Spleen (tissue), 11 donors: Measurements from ENCODE around the gene PCDHGB2. TPM values are rescaled to one million over a fixed set of nuclear protein-coding genes. Genes with fewer than 3 reads are reported as not detected.

Experiments
- DNase-seq: peaks from one replicate; pipeline ENCODE4 v3.0.0-alpha.2; 2020
- H3K27ac ChIP-seq, 8 donors: fragments of 200-600 bp; sonication (generic) in 7 of 8; 1 replicate in 4 of 8; 2 replicates in 4 of 8; pipeline versions ENCODE4 v1.5.0 to v1.8.0; 2016 to 2021; ENCODE audit warnings: inconsistent platforms in 4 of 8, mild to moderate bottlenecking in 4 of 8, moderate library complexity in 1 of 8
- H3K27me3 ChIP-seq, 7 donors: fragments of 200-600 bp; sonication (generic) in 6 of 7; replicated peaks in 1 of 7; 1 replicate in 4 of 7; 2 replicates in 3 of 7; pipeline versions ENCODE4 v1.5.0 to v1.8.0; 2016 to 2021; ENCODE audit warnings: inconsistent platforms in 3 of 7, mild to moderate bottlenecking in 1 of 7
- H3K36me3 ChIP-seq, 6 donors: fragments of 200-600 bp; sonication (generic) in 5 of 6; 1 replicate in 4 of 6; 2 replicates in 2 of 6; pipeline versions ENCODE4 v1.5.0 to v1.8.0; 2016 to 2021; ENCODE audit warnings: inconsistent platforms in 2 of 6
- H3K4me1 ChIP-seq, 6 donors: fragments of 200-600 bp; sonication (generic) in 5 of 6; 1 replicate in 3 of 6; 2 replicates in 3 of 6; pipeline versions ENCODE4 v1.5.0 to v1.8.0; 2016 to 2021; ENCODE audit warnings: inconsistent platforms in 3 of 6
- H3K4me3 ChIP-seq, 8 donors: fragments of 200-600 bp; sonication (generic) in 7 of 8; 1 replicate in 4 of 8; 2 replicates in 4 of 8; pipeline versions ENCODE4 v1.5.0 to v1.8.0; 2016 to 2021; ENCODE audit warnings: inconsistent platforms in 4 of 8, mild to moderate bottlenecking in 4 of 8, moderate library complexity in 2 of 8
- H3K9me3 ChIP-seq, 8 donors: fragments of 200-600 bp; sonication (generic) in 7 of 8; 1 replicate in 4 of 8; 2 replicates in 4 of 8; pipeline versions ENCODE4 v1.5.0 to v1.8.0; 2016 to 2021; ENCODE audit warnings: inconsistent platforms in 4 of 8
- POLR2A ChIP-seq, 3 donors: fragments of 450-650 bp; IDR thresholded peaks; one replicate each; pipeline ENCODE4 v1.5.1; 2017; ENCODE audit warnings: antibody characterized with exemption in 3 of 3, mild to moderate bottlenecking in 1 of 3
- POLR2AphosphoS5 ChIP-seq, 3 donors: sonication (generic); formaldehyde crosslinking; IDR thresholded peaks; one replicate each; pipeline ENCODE4 v1.5.1; 2017; ENCODE audit warnings: antibody characterized with exemption in 3 of 3
- WGBS, 5 donors: extraction: QIAGEN DNeasy Blood & Tissue Kit in 3 of 5; methylation state at CpG; one replicate each; pipeline versions ENCODE4 v1.1.5 to v1.1.7; 2013 to 2018; 5-methylcytosine and 5-hydroxymethylcytosine counted together
- intact Hi-C: fragments of 100-400 bp; cut with DNase I; formaldehyde crosslinking; loops from one replicate; pipeline ENCODE4 v1.15.0; 2023; ENCODE audit warnings: low total_unique reads
- polyA plus RNA-seq, 3 donors: library from polyadenylated mRNA; stranded (reverse); fragments of 200-250 nt; gene quantifications; one replicate each; pipeline ENCODE4 v1.2.1, GENCODE V29; 2013
- total RNA-seq, 7 donors: library from RNA; depleted of rRNA in 3 of 7; stranded (reverse); fragments of >200 nt in 3 of 7; fragmentation: NEBNext Ultra II Directional in 4 of 7; extraction: Animal tissue kit (Norgen Biotek cat#: 25700) in 4 of 7; gene quantifications; one replicate each; pipeline versions ENCODE4 v1.1.0 to v1.2.1, GENCODE V29; 2016 to 2021
- TF ChIP-seq, protein P1 (sequence below), 11 experiments: fragments of 200-600 bp in 7 of 11; fragments of 450-650 bp in 4 of 11; sonication (generic) in 4 of 11; IDR thresholded peaks in 8 of 11; conservative IDR thresholded peaks in 3 of 11; 1 replicate in 7 of 11; 2 replicates in 4 of 11; pipeline versions ENCODE4 v1.4.0 to v1.8.0; 2016 to 2021; ENCODE audit warnings: antibody characterized with exemption in 11 of 11, inconsistent platforms in 4 of 11, mild to moderate bottlenecking in 1 of 11
- donor health status: healthy with polysubstance abuse.
- donor health status: DM: no; HTN: no; CAD: no; lungs with moderate emphysema.
- donor health status: DM: no; HTN: no; CAD: no.
- donor health status: Bipolar disorder and iron deficiency.
- donor health status: healthy.
- donor health status: DM: no; HTN: no; CAD: no.
- donor health status: DM: yes; HTN: yes; CAD: no.

The PCDHGB2 gene
- total and polyA plus RNA-seq, 10 donors: 0.09 to 4.5 (median 3.4) TPM; not detected in 1

DNA sequence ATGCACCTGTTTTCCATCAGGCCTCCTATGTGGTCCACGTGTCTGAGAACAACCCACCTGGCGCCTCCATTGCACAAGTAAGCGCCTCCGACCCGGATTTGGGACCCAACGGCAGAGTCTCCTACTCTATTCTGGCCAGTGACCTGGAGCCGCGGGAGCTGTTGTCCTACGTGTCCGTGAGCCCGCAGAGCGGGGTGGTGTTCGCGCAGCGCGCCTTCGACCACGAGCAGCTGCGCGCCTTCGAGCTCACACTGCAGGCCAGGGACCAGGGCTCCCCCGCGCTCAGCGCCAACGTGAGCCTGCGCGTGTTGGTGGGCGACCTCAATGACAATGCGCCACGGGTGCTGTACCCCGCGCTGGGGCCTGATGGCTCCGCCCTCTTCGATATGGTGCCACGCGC lies 8.2 kb upstream of the PCDHGB2 start:
- Histone ChIP-seq H3K9me3 (peaks cover 0 to 99% (median 83%) of the 10 kb centered on the region in 8 donors), H3K36me3 (no peaks in the 10 kb centered on the region), H3K4me1 (no peaks in the 10 kb centered on the region), H3K4me3 (no peak overlapping the region), H3K27ac (no peak overlapping the region), H3K27me3 (peaks cover 0 to 95% (median 23%) of the 10 kb centered on the region in 7 donors)
- intact Hi-C loops: no loop called here
- DNase-seq: no peak
- 36 to 50% (median 45%) methylated on average over 12 to 34 of the region's 36 CpGs for WGBS, 5 donors
- TF ChIP-seq POLR2A (IDR thresholded peaks at IDR 0.05) (no peak), POLR2AphosphoS5 (IDR thresholded peaks at IDR 0.05) (no peak)
- TF ChIP-seq, protein P1, sequence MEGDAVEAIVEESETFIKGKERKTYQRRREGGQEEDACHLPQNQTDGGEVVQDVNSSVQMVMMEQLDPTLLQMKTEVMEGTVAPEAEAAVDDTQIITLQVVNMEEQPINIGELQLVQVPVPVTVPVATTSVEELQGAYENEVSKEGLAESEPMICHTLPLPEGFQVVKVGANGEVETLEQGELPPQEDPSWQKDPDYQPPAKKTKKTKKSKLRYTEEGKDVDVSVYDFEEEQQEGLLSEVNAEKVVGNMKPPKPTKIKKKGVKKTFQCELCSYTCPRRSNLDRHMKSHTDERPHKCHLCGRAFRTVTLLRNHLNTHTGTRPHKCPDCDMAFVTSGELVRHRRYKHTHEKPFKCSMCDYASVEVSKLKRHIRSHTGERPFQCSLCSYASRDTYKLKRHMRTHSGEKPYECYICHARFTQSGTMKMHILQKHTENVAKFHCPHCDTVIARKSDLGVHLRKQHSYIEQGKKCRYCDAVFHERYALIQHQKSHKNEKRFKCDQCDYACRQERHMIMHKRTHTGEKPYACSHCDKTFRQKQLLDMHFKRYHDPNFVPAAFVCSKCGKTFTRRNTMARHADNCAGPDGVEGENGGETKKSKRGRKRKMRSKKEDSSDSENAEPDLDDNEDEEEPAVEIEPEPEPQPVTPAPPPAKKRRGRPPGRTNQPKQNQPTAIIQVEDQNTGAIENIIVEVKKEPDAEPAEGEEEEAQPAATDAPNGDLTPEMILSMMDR (IDR thresholded peaks at IDR 0.05 in 8 of 11, conservative IDR thresholded peaks at IDR 0.05 in 3 of 11): no peak

DNA sequence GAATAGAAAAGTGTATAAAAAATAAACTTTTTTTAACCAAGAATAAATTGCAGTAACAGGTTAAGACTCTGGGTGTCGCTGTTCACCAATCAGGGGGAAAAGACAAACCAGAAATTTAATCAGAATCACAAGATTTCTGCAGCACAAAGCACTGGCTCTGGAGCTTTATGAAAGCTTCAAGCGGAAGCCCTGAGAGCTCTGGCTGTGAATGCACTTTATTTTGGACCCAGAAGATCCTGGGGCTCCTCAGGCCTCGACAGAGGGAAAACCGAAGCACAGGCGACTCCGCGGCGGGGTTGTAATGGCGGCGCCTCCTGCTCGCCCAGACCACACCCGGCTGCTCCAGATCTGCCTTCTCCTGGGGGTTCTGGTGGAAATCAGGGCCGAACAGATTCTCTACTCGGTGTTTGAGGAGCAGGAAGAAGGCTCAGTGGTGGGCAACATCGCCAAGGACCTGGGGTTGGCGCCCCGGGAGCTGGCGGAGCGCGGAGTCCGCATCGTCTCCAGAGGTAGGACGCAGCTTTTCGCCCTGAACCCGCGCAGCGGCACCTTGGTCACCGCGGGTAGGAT lies 4.8 kb upstream of the PCDHGB2 start, which contains the start of gene PCDHGA4:
Gene PCDHGA4, plus strand, starts transcription at position 122 of the 570 bp plus-strand sequence. Its CDS starts 87 bp downstream, at position 209.
- no peaks in the 10 kb centered on the region for H3K36me3 ChIP-seq
- TF ChIP-seq POLR2AphosphoS5 (IDR thresholded peaks at IDR 0.05): no peak
- TF ChIP-seq, protein P1 (IDR thresholded peaks at IDR 0.05 in 8 of 11, conservative IDR thresholded peaks at IDR 0.05 in 3 of 11): peak in 4 of 11 experiments; percentile 21 to 25 (median 24)
- no peak for TF ChIP-seq POLR2A (IDR thresholded peaks at IDR 0.05)
- peak within 1 kb of the TSS in 3 of 8 donors; percentile 11 to 54 (median 22) for H3K4me3 ChIP-seq
- H3K4me1 ChIP-seq: no peaks in the 10 kb centered on the region
- intact Hi-C loops: no loop called here
- no peak within 1 kb of the TSS for H3K27ac ChIP-seq
- DNase-seq: no peak
- H3K9me3 ChIP-seq: peaks cover 0 to 100% (median 85%) of the 10 kb centered on the region in 8 donors
- H3K27me3 ChIP-seq: peaks cover 0 to 92% (median 20%) of the 10 kb centered on the region in 7 donors
- 17 to 28% (median 22%) methylated on average over 28 to 29 of the region's 29 CpGs for WGBS, 5 donors

DNA sequence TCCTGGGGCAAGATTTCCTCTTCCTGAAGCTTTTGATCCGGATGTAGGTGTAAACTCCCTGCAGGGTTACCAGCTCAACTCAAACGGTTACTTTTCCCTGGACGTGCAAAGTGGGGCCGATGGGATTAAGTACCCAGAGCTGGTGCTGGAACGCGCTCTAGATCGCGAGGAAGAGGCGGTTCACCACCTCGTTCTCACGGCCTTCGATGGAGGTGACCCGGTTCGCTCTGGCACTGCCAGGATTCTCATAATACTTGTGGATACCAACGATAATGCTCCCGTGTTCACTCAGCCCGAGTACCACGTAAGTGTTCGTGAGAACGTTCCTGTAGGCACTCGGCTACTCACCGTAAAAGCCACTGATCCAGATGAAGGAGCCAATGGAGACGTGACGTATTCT lies 4.2 kb upstream of the PCDHGB2 start:
- TF ChIP-seq POLR2A (IDR thresholded peaks at IDR 0.05) (no peak), POLR2AphosphoS5 (IDR thresholded peaks at IDR 0.05) (no peak)
- TF ChIP-seq, protein P1 (IDR thresholded peaks at IDR 0.05 in 8 of 11, conservative IDR thresholded peaks at IDR 0.05 in 3 of 11): no peak
- Histone ChIP-seq H3K27ac (no peak overlapping the region), H3K4me1 (no peaks in the 10 kb centered on the region), H3K9me3 (peaks cover 0 to 100% (median 85%) of the 10 kb centered on the region in 8 donors), H3K4me3 (peak overlapping the region in 2 of 8 donors; percentile 22 to 54), H3K36me3 (no peaks in the 10 kb centered on the region), H3K27me3 (peaks cover 0 to 92% (median 14%) of the 10 kb centered on the region in 7 donors)
- intact Hi-C loops: no loop called here
- DNase-seq: no peak
- 50 to 62% (median 52%) methylated on average over 24 of the region's 24 CpGs for WGBS, 5 donors

DNA sequence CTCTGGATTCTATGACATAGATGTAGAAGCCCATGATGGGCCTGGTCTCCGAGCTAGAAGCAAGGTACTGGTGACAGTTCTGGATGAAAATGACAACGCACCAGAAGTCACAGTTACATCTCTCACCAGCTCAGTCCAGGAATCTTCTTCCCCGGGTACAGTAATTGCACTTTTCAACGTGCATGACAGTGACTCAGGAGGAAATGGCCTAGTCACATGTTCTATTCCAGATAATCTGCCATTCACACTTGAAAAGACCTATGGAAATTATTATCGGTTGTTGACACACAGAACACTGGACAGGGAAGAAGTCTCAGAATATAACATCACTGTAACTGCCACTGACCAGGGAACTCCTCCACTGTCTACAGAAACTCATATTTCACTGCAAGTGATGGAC lies 3.7 kb upstream of the PCDHGB2 start:
- no peaks in the 10 kb centered on the region for H3K4me1 ChIP-seq
- DNase-seq: no peak
- 65 to 74% (median 69%) methylated on average over 5 of the region's 5 CpGs for WGBS, 5 donors
- no peak overlapping the region for H3K27ac ChIP-seq
- H3K4me3 ChIP-seq: no peak overlapping the region
- peaks cover 0 to 100% (median 85%) of the 10 kb centered on the region in 8 donors for H3K9me3 ChIP-seq
- TF ChIP-seq POLR2A (IDR thresholded peaks at IDR 0.05): no peak
- H3K27me3 ChIP-seq: peaks cover 0 to 92% (median 10%) of the 10 kb centered on the region in 7 donors
- intact Hi-C loops: no loop called here
- H3K36me3 ChIP-seq: no peaks in the 10 kb centered on the region
